H1 (cell line): Measurements from ENCODE around the gene WNK2. TPM values are rescaled to one million over a fixed set of nuclear protein-coding genes. Genes with fewer than 3 reads are reported as not detected.

Experiments
- BACH1 ChIP-seq: IDR thresholded peaks from 2 replicates; pipeline ENCODE4 v1.6.1; 2012; ENCODE audit warnings: low read length, improper control_type of control experiment
- CHD1 ChIP-seq: IDR thresholded peaks from 2 replicates; pipeline ENCODE4 v1.6.1; 2012; ENCODE audit warnings: low read depth, low read length, improper control_type of control experiment
- CHD7 ChIP-seq: fragments of 300-600 bp; sonication (generic); IDR thresholded peaks from 2 replicates; pipeline ENCODE4 v1.7.1; 2012; ENCODE audit warnings: low read length, moderate library complexity, mild to moderate bottlenecking, inconsistent platforms; ENCODE audit not compliant: insufficient replicate concordance
- EZH2 ChIP-seq: fragments of 200-600 bp; sonication (generic); IDR thresholded peaks from 2 replicates; pipeline ENCODE4 v1.7.1; 2012; ENCODE audit warnings: low read depth, mild to moderate bottlenecking, moderate library complexity, low read length, inconsistent platforms; ENCODE audit not compliant: severe bottlenecking
- GTF2F1 ChIP-seq: IDR thresholded peaks from 2 replicates; pipeline ENCODE4 v1.6.1; 2012; ENCODE audit warnings: low read depth, low read length, improper control_type of control experiment, borderline replicate concordance
- KDM4A ChIP-seq: IDR thresholded peaks from one replicate; pipeline ENCODE4 v1.7.1; 2012; ENCODE audit warnings: low read depth, mild to moderate bottlenecking, moderate library complexity, low read length, inconsistent platforms; ENCODE audit not compliant: severe bottlenecking
- MAFK ChIP-seq: IDR thresholded peaks from 2 replicates; pipeline ENCODE4 v1.6.1; 2012; ENCODE audit warnings: low read depth, mild to moderate bottlenecking, improper control_type of control experiment, low read length
- POLR2AphosphoS5 ChIP-seq: IDR thresholded peaks from 2 replicates; pipeline ENCODE4 v1.6.1; 2011; ENCODE audit warnings: low read depth, low read length
- SUZ12 ChIP-seq: fragments of 200-600 bp; sonication (generic); IDR thresholded peaks from 2 replicates; pipeline ENCODE4 v1.6.1; 2012; ENCODE audit warnings: mild to moderate bottlenecking, inconsistent platforms, low read length, moderate library complexity, mixed read lengths
- polyA plus RNA-seq, 7 experiments: library from polyadenylated mRNA; depleted of rRNA in 3 of 7; stranded (reverse) in 5 of 7; unstranded in 2 of 7; fragments of >200 nt in 5 of 7; fragments of 200-250 nt in 2 of 7; gene quantifications; 1 replicate in 5 of 7; 2 replicates in 1 of 7; 4 replicates in 1 of 7; pipeline versions ENCODE4 v1.2.1 to v1.2.3, GENCODE V29; 2011 to 2013; ENCODE audit warnings: missing spikeins in 2 of 7, mixed read lengths in 2 of 7
- total RNA-seq: library from RNA; stranded (reverse); fragmentation: NEBNext Ultra II Directional; extraction: Animal tissue kit (Norgen Biotek cat#: 25700); gene quantifications from 2 replicates; pipeline ENCODE4 v1.2.1, GENCODE V29; 2021

The WNK2 gene
- total and polyA plus RNA-seq, 2 of the 8 experiments (the other 6 are each of a cell fraction or from before 2014, with no cell fraction given) = 12.0 to 87.2 TPM

GRCh38 chr9:93300585-93301081 lies 116.7 kb downstream of the WNK2 start (continued):
- TF ChIP-seq CHD7 (no peak), BACH1 (no peak), SUZ12 (no peak), KDM4A (no peak), GTF2F1 (no peak), EZH2 (no peak), CHD1 (no peak), MAFK (no peak), POLR2AphosphoS5 (no peak)
